CD14-positive monocyte (primary cell): ENCODE measurements around the gene UVRAG. TPM values are rescaled to one million over a fixed set of nuclear protein-coding genes. Genes with fewer than 3 reads are reported as not detected.

ENCODE experiments used
- DNase-seq, 3 donors: peaks; one replicate each; pipeline ENCODE4 v3.0.0-alpha.2; 2011 to 2022
- H2AFZ ChIP-seq: 2 replicates; pipeline ENCODE4 v1.6.0; 2012; ENCODE audit warnings: mild to moderate bottlenecking, low read depth, low read length, inconsistent platforms; ENCODE audit not compliant: insufficient read depth, poor library complexity, severe bottlenecking
- H3K27ac ChIP-seq, 2 donors: 1 replicate in 1 of 2; 2 replicates in 1 of 2; pipeline ENCODE4 v1.5.1; 2012 to 2013; ENCODE audit warnings: low read length in 2 of 2, control low read depth in 1 of 2, inconsistent platforms in 1 of 2, low read depth in 1 of 2, mild to moderate bottlenecking in 1 of 2
- H3K27me3 ChIP-seq, 2 donors: one replicate each; pipeline versions ENCODE4 v1.6.0 to v1.6.1; 2011 to 2013; ENCODE audit warnings: low read length in 2 of 2; ENCODE audit not compliant: control insufficient read depth in 2 of 2, insufficient read depth in 2 of 2
- H3K36me3 ChIP-seq, 2 donors: replicated peaks in 1 of 2; 1 replicate in 1 of 2; 2 replicates in 1 of 2; pipeline versions ENCODE4 v1.5.1 to v1.6.1; 2012 to 2013; ENCODE audit warnings: low read length in 2 of 2, control low read depth in 1 of 2, inconsistent platforms in 1 of 2, mild to moderate bottlenecking in 1 of 2; ENCODE audit not compliant: insufficient read depth in 2 of 2, control insufficient read depth in 1 of 2
- H3K4me1 ChIP-seq, 2 donors: 1 replicate in 1 of 2; 2 replicates in 1 of 2; pipeline versions ENCODE4 v1.5.1 to v1.6.1; 2012 to 2013; ENCODE audit warnings: low read length in 2 of 2, control low read depth in 1 of 2, inconsistent platforms in 1 of 2, mild to moderate bottlenecking in 1 of 2, moderate library complexity in 1 of 2; ENCODE audit not compliant: insufficient read depth in 2 of 2, control insufficient read depth in 1 of 2
- H3K4me2 ChIP-seq: replicated peaks from 2 replicates; pipeline ENCODE3; 2012; ENCODE audit warnings: low read length, moderate library complexity, mild to moderate bottlenecking; ENCODE audit not compliant: poor library complexity, severe bottlenecking; ENCODE audit errors: extremely low read depth
- H3K4me3 ChIP-seq, 3 experiments: fragments of 200-600 bp in 1 of 3; sonication (generic) in 1 of 3; replicated peaks in 1 of 3; 1 replicate in 2 of 3; 2 replicates in 1 of 3; pipeline ENCODE4 v1.5.1; 2011 to 2013; ENCODE audit warnings: low read length in 3 of 3, mild to moderate bottlenecking in 3 of 3, control low read depth in 2 of 3, low read depth in 2 of 3, inconsistent platforms in 1 of 3, moderate library complexity in 1 of 3
- H3K79me2 ChIP-seq: 2 replicates; pipeline ENCODE4 v1.6.0; 2012; ENCODE audit warnings: mild to moderate bottlenecking, control low read depth, inconsistent platforms, low read length, moderate library complexity; ENCODE audit not compliant: insufficient read depth
- H3K9ac ChIP-seq: 2 replicates; pipeline ENCODE4 v1.6.0; 2017; ENCODE audit warnings: low read length, mild to moderate bottlenecking; ENCODE audit not compliant: insufficient read depth, poor library complexity, severe bottlenecking
- H3K9me3 ChIP-seq, 2 donors: replicated peaks in 1 of 2; 1 replicate in 1 of 2; 2 replicates in 1 of 2; pipeline versions ENCODE4 v1.5.1 to v1.6.1; 2012 to 2013; ENCODE audit warnings: low read length in 2 of 2, control low read depth in 1 of 2; ENCODE audit not compliant: control insufficient read depth in 1 of 2, insufficient read depth in 1 of 2
- H4K20me1 ChIP-seq: 2 replicates; pipeline ENCODE4 v1.6.0; 2012; ENCODE audit warnings: mild to moderate bottlenecking, low read length, control low read depth, moderate library complexity; ENCODE audit not compliant: insufficient read depth
- H3K27ac Mint-ChIP-seq, 7 donors: one replicate each; pipeline ENCODE4 v1.8.0; 2020; ENCODE audit warnings: mild to moderate bottlenecking in 7 of 7, mixed read lengths in 7 of 7, moderate library complexity in 6 of 7, inconsistent platforms in 2 of 7
- H3K27me3 Mint-ChIP-seq, 3 donors: one replicate each; pipeline ENCODE4 v1.8.0; 2021 to 2022; ENCODE audit warnings: low read depth in 3 of 3, mild to moderate bottlenecking in 3 of 3, mixed read lengths in 3 of 3, moderate library complexity in 3 of 3, inconsistent platforms in 1 of 3
- H3K36me3 Mint-ChIP-seq, 2 donors: one replicate each; pipeline ENCODE4 v1.8.0; 2020; ENCODE audit warnings: mixed read lengths in 2 of 2, inconsistent platforms in 1 of 2, mild to moderate bottlenecking in 1 of 2
- H3K4me1 Mint-ChIP-seq: one replicate; pipeline ENCODE4 v1.8.0; 2020; ENCODE audit warnings: mild to moderate bottlenecking, mixed read lengths
- H3K4me3 Mint-ChIP-seq, 2 donors: one replicate each; pipeline ENCODE4 v1.8.0; 2020; ENCODE audit warnings: mild to moderate bottlenecking in 2 of 2, mixed read lengths in 2 of 2, moderate library complexity in 1 of 2
- H3K9me3 Mint-ChIP-seq, 7 donors: one replicate each; pipeline ENCODE4 v1.8.0; 2020 to 2022; ENCODE audit warnings: mixed read lengths in 7 of 7, mild to moderate bottlenecking in 6 of 7, moderate library complexity in 6 of 7, inconsistent platforms in 2 of 7
- WGBS: methylation state at CpG from one replicate; pipeline ENCODE4 v1.1.5; 2013; ENCODE audit warnings: missing lambda C conversion rate; ENCODE audit not compliant: insufficient coverage; 5-methylcytosine and 5-hydroxymethylcytosine counted together
- intact Hi-C, 2 donors: fragments of 100-400 bp; cut with micrococcal nuclease; formaldehyde crosslinking; loops; one replicate each; pipeline versions ENCODE4 v1.15.0 to v1.15.1; 2023
- polyA plus RNA-seq, 3 donors: library from polyadenylated mRNA; depleted of rRNA in 1 of 3; unstranded in 2 of 3; stranded (reverse) in 1 of 3; fragments of 300-500 nt in 2 of 3; fragments of >200 nt in 1 of 3; fragmentation: Illumina TruSeq in 2 of 3; gene quantifications; 1 replicate in 2 of 3; 2 replicates in 1 of 3; pipeline ENCODE4 v1.2.3, GENCODE V29; 2012 to 2021
- TF ChIP-seq, protein P1 (sequence below): fragments of 200-600 bp; IDR thresholded peaks from one replicate; pipeline ENCODE4 v1.8.0; 2022; ENCODE audit warnings: antibody characterized with exemption, mild to moderate bottlenecking

Gene UVRAG
- polyA plus RNA-seq, 3 donors = 13.7 to 20.5 (median 20.0) TPM

DNA sequence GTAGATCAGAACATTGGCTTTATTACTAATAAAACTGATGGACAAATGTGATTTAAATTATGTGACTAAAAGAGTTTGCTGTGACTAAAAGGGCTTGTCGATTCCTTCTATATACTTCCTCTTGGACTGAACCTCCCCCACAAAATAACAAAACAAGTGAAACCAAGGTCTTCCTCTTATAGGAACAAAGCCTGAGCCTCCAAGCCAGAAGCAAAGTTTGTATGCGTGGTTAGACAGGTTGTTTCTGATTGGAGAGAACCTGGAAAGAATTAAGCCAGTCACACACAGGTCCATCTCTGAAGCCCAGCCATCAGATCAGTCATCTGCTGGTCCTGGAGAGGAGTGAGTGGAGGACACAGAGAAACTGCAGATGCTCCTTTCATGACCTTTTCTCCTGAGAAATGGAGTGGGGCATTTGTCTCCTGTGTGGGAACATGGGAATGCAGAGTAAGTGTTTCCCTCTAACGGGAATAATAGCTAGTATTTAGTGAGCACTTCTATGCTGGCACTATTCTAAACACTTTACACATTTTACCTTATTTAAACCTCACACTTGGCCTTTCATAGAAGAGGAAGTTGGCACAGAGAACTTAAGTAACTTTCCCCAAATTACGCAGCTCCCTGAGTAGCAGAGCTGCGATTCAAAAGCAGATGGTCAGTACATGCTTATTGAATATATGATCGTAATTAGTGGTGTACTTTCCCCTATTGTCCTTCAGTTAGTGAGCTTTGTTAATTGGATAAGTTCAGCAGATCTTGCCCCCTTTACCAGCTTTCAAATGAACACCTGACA lies 77.1 kb downstream of the UVRAG start:
- WGBS = 0% methylated on average over 1 of the region's 6 CpGs
- peaks cover 78% of the 10 kb centered on the region for H3K79me2 ChIP-seq
- no peak overlapping the region for H3K9ac ChIP-seq
- peak; percentile 67 to 75 (median 75) for DNase-seq
- peaks cover 6 to 13% of the 10 kb centered on the region in 2 donors for H3K36me3 ChIP-seq
- intact Hi-C loops = no loop called here
- H3K4me2 ChIP-seq = peak overlapping the region; percentile 68
- peaks cover 45 to 62% of the 10 kb centered on the region in 2 donors for H3K4me1 ChIP-seq
- peaks cover 14% of the 10 kb centered on the region for H4K20me1 ChIP-seq
- peaks cover 0 to 9% (median 7%) of the 10 kb centered on the region in 7 donors for H3K9me3 Mint-ChIP-seq
- H3K4me1 Mint-ChIP-seq = peaks cover 67% of the 10 kb centered on the region
- H3K9me3 ChIP-seq = no peaks in the 10 kb centered on the region
- H3K4me3 Mint-ChIP-seq = peak overlapping the region; percentile 57 to 76
- H3K27ac ChIP-seq = peak overlapping the region; percentile 84 to 86
- TF ChIP-seq, protein P1, sequence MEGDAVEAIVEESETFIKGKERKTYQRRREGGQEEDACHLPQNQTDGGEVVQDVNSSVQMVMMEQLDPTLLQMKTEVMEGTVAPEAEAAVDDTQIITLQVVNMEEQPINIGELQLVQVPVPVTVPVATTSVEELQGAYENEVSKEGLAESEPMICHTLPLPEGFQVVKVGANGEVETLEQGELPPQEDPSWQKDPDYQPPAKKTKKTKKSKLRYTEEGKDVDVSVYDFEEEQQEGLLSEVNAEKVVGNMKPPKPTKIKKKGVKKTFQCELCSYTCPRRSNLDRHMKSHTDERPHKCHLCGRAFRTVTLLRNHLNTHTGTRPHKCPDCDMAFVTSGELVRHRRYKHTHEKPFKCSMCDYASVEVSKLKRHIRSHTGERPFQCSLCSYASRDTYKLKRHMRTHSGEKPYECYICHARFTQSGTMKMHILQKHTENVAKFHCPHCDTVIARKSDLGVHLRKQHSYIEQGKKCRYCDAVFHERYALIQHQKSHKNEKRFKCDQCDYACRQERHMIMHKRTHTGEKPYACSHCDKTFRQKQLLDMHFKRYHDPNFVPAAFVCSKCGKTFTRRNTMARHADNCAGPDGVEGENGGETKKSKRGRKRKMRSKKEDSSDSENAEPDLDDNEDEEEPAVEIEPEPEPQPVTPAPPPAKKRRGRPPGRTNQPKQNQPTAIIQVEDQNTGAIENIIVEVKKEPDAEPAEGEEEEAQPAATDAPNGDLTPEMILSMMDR = no peak
- H3K27ac Mint-ChIP-seq = peak overlapping the region; percentile 91 to 96 (median 95)
- peaks cover 30 to 35% of the 10 kb centered on the region in 2 donors for H3K36me3 Mint-ChIP-seq
- no peaks in the 10 kb centered on the region for H3K27me3 Mint-ChIP-seq
- peak overlapping the region; percentile 3 for H2AFZ ChIP-seq
- H3K27me3 ChIP-seq = no peaks in the 10 kb centered on the region
- H3K4me3 ChIP-seq = peak overlapping the region in 2 of 3 experiments; percentile 35 to 61

DNA sequence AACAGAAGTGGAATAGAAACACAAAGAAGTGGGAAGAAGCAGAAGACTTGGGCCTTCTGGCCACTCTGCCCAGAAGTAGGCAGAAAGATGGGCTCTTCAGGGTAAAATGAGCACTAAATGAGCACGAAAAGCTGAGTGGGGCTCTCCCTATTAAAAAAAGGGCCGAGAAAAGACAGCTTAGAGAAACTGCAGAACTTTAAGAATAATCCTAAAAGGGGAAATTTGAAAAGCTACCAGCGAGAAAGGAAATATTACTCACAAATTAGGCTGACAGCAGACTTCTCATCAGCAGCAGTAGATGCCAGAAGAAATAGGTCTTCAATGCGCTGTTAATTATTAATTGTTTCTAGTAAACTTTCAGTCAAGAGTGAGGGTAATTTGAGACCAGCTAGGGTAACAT lies 78.2 kb downstream of the UVRAG start:
- WGBS = 83% methylated on average over 1 of the region's 4 CpGs
- Histone ChIP-seq H3K4me2 (peak overlapping the region; percentile 12), H4K20me1 (peaks cover 24% of the 10 kb centered on the region), H3K9ac (no peak overlapping the region), H3K79me2 (peaks cover 77% of the 10 kb centered on the region), H3K9me3 (no peaks in the 10 kb centered on the region), H3K36me3 (peaks cover 6 to 14% of the 10 kb centered on the region in 2 donors), H2AFZ (no peak overlapping the region), H3K4me1 (peaks cover 44 to 60% of the 10 kb centered on the region in 2 donors), H3K27ac (peak overlapping the region; percentile 84 to 86), H3K4me3 (peak overlapping the region in 1 of 3 experiments; percentile 61), H3K27me3 (no peaks in the 10 kb centered on the region)
- H3K4me3 Mint-ChIP-seq = peak overlapping the region in 1 of 2 donors; percentile 30
- intact Hi-C loops = no loop called here
- H3K9me3 Mint-ChIP-seq = peaks cover 0 to 9% (median 7%) of the 10 kb centered on the region in 7 donors
- peak overlapping the region; percentile 91 to 96 (median 95) for H3K27ac Mint-ChIP-seq
- H3K27me3 Mint-ChIP-seq = no peaks in the 10 kb centered on the region
- peak in 2 of 3 donors; percentile 36 to 39 for DNase-seq
- TF ChIP-seq, protein P1 = no peak
- H3K36me3 Mint-ChIP-seq = peaks cover 30 to 36% of the 10 kb centered on the region in 2 donors
- H3K4me1 Mint-ChIP-seq = peaks cover 65% of the 10 kb centered on the region
